Activated naive CD4-positive, alpha-beta T cell treated with anti-CD3 and anti-CD28 coated beads, Interleukin-2, amount 50 U/mL, for 24 hours (primary cell): ENCODE measurements around the gene DCDC2C.

Experiments used
- H3K27ac Mint-ChIP-seq: one replicate; pipeline ENCODE4 v1.8.0; 2021; ENCODE audit warnings: mild to moderate bottlenecking, mixed read lengths
- H3K27me3 Mint-ChIP-seq: one replicate; pipeline ENCODE4 v1.8.0; 2021; ENCODE audit warnings: mixed read lengths
- H3K36me3 Mint-ChIP-seq: one replicate; pipeline ENCODE4 v1.8.0; 2021; ENCODE audit warnings: mixed read lengths
- H3K4me1 Mint-ChIP-seq: one replicate; pipeline ENCODE4 v1.8.0; 2021; ENCODE audit warnings: mixed read lengths
- H3K4me3 Mint-ChIP-seq: one replicate; pipeline ENCODE4 v1.8.0; 2021; ENCODE audit warnings: mild to moderate bottlenecking, mixed read lengths
- H3K9me3 Mint-ChIP-seq: one replicate; pipeline ENCODE4 v1.8.0; 2021; ENCODE audit warnings: mixed read lengths

The DCDC2C gene

GRCh38 chr2:3666613-3666975, 36.8 kb upstream of the DCDC2C start:
- Mint-ChIP-seq H3K4me1 (no peaks in the 10 kb centered on the region), H3K27ac (no peak overlapping the region), H3K27me3 (no peaks in the 10 kb centered on the region), H3K9me3 (no peaks in the 10 kb centered on the region), H3K36me3 (no peaks in the 10 kb centered on the region), H3K4me3 (no peak overlapping the region)

- H3K27me3 Mint-ChIP-seq = no peaks in the 10 kb centered on the region
- no peak overlapping the region for H3K4me3 Mint-ChIP-seq
- no peaks in the 10 kb centered on the region for H3K4me1 Mint-ChIP-seq
- H3K27ac Mint-ChIP-seq = no peak overlapping the region
- H3K9me3 Mint-ChIP-seq = no peaks in the 10 kb centered on the region
- no peaks in the 10 kb centered on the region for H3K36me3 Mint-ChIP-seq
Measured at GRCh38 chr2:3667151-3667631, 36.2 kb upstream of the DCDC2C start.

GRCh38 chr2:3669656-3670055, 33.7 kb upstream of the DCDC2C start:
- H3K27me3 Mint-ChIP-seq = no peaks in the 10 kb centered on the region

DNA sequence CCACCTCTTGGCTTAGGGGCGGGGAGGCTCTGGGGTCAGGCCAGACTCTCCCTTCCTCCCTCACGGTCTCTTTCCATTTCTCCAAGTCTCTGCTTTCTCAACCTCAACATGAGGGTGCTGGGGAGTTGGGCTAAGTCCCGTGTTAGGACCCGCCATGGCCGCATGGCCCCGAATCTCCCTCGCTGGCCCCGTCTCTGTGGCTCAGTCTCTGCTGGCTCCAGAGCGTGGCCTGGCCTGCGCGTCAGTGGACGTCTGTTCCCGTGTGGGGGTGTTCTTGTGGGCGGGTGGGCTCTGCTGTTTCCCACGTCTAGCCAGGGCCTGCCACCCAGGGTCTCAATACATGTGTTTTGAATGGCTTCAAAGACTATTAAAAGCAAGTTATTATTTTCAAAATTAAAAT, 33.0 kb upstream of the DCDC2C start:
- Mint-ChIP-seq H3K4me1 (no peaks in the 10 kb centered on the region), H3K9me3 (no peaks in the 10 kb centered on the region), H3K36me3 (no peaks in the 10 kb centered on the region), H3K27ac (no peak overlapping the region), H3K4me3 (no peak overlapping the region), H3K27me3 (no peaks in the 10 kb centered on the region)

More at GRCh38 chr2:3669656-3670055, 33.7 kb upstream of the DCDC2C start:
- no peak overlapping the region for H3K4me3 Mint-ChIP-seq
- H3K27ac Mint-ChIP-seq = no peak overlapping the region
- no peaks in the 10 kb centered on the region for H3K9me3 Mint-ChIP-seq
- H3K36me3 Mint-ChIP-seq = no peaks in the 10 kb centered on the region
- H3K4me1 Mint-ChIP-seq = no peaks in the 10 kb centered on the region

DNA sequence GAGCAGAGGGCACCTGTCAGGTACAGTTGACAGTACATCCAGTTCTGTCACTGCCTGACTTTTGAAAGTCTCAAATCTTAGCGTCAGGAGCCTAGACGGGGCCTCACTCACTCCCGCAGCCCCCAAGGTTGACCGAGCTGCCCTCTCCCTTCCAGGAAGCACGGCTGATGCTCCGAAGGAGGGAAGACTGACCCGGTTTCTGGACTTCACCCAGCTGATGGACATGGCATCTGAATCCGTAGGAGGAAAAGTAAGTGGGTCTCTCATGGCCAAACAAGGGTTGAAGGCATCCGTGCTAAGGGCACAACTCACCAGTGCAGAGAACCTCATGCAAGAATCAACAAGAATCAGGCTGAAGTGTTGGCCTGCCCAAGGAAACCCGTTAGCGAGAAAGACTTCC, 32.4 kb upstream of the DCDC2C start:
- Mint-ChIP-seq H3K9me3 (no peaks in the 10 kb centered on the region), H3K4me3 (no peak overlapping the region), H3K4me1 (no peaks in the 10 kb centered on the region), H3K27ac (no peak overlapping the region), H3K36me3 (no peaks in the 10 kb centered on the region), H3K27me3 (no peaks in the 10 kb centered on the region)

GRCh38 chr2:3672861-3673678, 30.3 kb upstream of the DCDC2C start:
- Mint-ChIP-seq H3K36me3 (no peaks in the 10 kb centered on the region), H3K27me3 (no peaks in the 10 kb centered on the region), H3K9me3 (no peaks in the 10 kb centered on the region), H3K4me1 (no peaks in the 10 kb centered on the region), H3K27ac (no peak overlapping the region), H3K4me3 (no peak overlapping the region)

- Mint-ChIP-seq H3K9me3 (no peaks in the 10 kb centered on the region), H3K27ac (no peak overlapping the region), H3K4me3 (no peak overlapping the region), H3K4me1 (no peaks in the 10 kb centered on the region), H3K27me3 (no peaks in the 10 kb centered on the region), H3K36me3 (no peaks in the 10 kb centered on the region)
Measured at GRCh38 chr2:3674066-3674845, 29.1 kb upstream of the DCDC2C start.

- H3K4me3 Mint-ChIP-seq = no peak overlapping the region
- H3K27me3 Mint-ChIP-seq = no peaks in the 10 kb centered on the region
- no peaks in the 10 kb centered on the region for H3K36me3 Mint-ChIP-seq
- no peak overlapping the region for H3K27ac Mint-ChIP-seq
- H3K4me1 Mint-ChIP-seq = no peaks in the 10 kb centered on the region
- H3K9me3 Mint-ChIP-seq = no peaks in the 10 kb centered on the region
Measured at GRCh38 chr2:3675687-3676086, 27.7 kb upstream of the DCDC2C start.

DNA sequence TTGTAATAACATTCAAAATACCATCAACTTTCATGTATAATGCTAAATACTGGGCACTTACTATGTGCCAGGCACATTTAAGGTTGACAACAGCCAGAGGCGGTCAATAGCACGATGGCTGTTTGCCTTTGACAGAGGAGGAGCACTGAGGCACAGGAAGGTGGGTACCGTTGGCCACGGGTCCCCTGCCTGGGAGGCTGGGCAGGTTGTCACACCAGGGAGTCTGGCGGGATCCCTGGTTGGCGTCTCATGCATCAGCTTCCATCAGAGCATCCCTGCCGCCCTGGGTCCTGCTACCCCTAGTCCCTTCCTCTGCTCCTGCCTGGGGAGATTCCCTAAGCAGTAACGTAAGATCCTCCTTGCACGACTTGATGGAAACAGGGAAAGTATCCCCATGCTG, 25.9 kb upstream of the DCDC2C start:
- Mint-ChIP-seq H3K27ac (no peak overlapping the region), H3K27me3 (no peaks in the 10 kb centered on the region), H3K4me3 (no peak overlapping the region), H3K4me1 (no peaks in the 10 kb centered on the region), H3K36me3 (no peaks in the 10 kb centered on the region), H3K9me3 (no peaks in the 10 kb centered on the region)

- Mint-ChIP-seq H3K4me3 (no peak overlapping the region), H3K27ac (no peak overlapping the region), H3K36me3 (no peaks in the 10 kb centered on the region), H3K27me3 (no peaks in the 10 kb centered on the region), H3K9me3 (no peaks in the 10 kb centered on the region), H3K4me1 (no peaks in the 10 kb centered on the region)
Measured at GRCh38 chr2:3678212-3678611, 25.2 kb upstream of the DCDC2C start.

DNA sequence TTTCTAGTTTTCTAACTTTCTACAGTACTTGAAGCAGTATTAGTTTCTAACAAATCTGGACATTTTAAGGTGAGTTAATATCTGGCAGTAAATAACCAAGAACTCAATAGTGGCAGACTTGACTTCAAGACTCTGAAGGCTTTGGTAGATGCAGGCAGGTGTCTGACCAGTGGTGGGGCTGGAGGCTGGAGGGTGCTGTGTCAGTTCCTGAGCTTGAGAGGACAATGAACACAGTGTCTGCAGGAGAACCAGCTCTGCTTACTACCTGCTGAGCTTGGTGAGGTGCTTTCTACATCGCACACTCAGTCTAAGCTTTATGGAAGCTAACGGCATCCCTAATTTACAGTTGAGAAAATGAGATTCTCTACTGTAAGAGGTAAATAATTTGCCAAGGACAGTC, 24.2 kb upstream of the DCDC2C start:
- no peak overlapping the region for H3K27ac Mint-ChIP-seq
- H3K4me3 Mint-ChIP-seq = no peak overlapping the region
- no peaks in the 10 kb centered on the region for H3K36me3 Mint-ChIP-seq
- no peaks in the 10 kb centered on the region for H3K4me1 Mint-ChIP-seq
- H3K27me3 Mint-ChIP-seq = peaks cover 1% of the 10 kb centered on the region
- H3K9me3 Mint-ChIP-seq = no peaks in the 10 kb centered on the region

DNA sequence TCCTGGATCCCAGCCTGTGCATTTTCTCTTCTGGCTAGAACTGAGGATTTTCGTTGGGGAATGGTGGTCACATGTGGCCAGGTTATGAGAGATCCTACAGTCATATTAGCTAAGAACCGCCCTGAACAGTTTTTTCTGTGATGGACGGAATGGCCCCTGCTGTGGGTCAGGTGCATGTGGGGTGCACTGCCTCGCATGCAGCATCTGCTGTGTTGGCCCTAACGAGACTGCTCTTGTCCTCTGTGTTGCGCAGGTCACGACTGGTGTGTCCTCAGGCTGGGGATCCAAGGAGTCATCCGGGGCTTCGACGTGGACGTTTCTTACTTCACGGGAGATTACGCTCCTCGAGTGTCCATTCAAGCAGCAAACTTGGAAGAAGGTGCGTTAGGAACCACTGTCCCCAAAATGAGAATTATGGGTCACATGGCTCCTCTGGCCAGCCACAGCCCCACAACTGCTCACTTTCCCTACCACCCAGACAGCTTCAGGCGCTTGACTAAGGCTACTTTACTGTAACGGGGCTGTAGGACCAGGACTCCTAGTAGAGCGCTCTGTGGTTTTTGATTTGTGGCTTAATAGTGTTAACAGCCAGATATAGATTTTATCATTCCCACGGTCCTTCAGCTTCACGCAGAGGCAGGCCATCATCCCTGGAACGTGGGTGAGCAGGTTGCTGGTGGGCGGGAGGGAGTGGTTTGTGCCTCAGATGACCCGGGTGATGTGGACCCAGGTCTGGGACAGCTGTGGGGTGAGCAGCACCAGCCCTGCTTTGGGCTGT, 23.6 kb upstream of the DCDC2C start:
- Mint-ChIP-seq H3K4me1 (no peaks in the 10 kb centered on the region), H3K27ac (no peak overlapping the region), H3K9me3 (no peaks in the 10 kb centered on the region), H3K36me3 (no peaks in the 10 kb centered on the region), H3K4me3 (no peak overlapping the region), H3K27me3 (peaks cover 1% of the 10 kb centered on the region)

DNA sequence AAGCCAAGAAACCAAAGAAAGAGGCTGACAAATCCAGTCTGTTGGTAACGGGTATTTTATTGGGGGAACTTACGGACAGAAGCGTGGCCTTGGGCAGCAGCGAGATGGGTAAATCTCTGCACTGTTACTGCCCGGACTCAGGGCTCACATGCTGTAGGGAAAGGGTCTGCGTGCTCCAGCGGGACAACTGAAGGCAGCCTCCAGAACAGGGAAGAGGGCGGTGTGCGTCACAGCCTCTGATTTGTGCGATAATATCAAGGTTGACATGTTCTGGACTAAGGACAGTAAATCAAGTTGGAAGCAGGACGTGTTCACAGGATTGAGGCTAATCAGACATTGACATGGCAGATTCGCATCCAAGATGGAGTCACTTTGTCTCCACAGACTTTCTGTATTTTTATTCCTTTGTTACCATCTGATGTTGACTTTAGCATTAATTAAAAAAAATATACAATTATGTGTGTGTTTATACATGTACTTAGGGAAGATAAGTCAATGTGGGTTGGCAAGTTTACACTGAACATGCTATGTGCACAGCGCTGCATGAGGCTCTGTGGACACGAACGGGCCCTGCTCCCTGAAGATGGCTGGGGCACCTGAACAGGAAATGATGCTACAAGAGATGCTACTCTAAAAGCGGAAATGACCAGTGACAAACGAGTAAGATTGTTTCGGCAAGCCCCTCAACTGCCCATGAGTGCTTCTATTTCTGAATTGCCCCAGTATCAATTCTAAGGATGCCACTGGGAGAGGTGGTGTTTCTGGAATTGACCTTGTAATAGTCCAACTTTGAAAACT, 22.6 kb upstream of the DCDC2C start:
- H3K9me3 Mint-ChIP-seq = peaks cover 5% of the 10 kb centered on the region
- H3K4me3 Mint-ChIP-seq = no peak overlapping the region
- H3K27me3 Mint-ChIP-seq = peaks cover 1% of the 10 kb centered on the region
- no peak overlapping the region for H3K27ac Mint-ChIP-seq
- H3K4me1 Mint-ChIP-seq = no peaks in the 10 kb centered on the region
- no peaks in the 10 kb centered on the region for H3K36me3 Mint-ChIP-seq

DNA sequence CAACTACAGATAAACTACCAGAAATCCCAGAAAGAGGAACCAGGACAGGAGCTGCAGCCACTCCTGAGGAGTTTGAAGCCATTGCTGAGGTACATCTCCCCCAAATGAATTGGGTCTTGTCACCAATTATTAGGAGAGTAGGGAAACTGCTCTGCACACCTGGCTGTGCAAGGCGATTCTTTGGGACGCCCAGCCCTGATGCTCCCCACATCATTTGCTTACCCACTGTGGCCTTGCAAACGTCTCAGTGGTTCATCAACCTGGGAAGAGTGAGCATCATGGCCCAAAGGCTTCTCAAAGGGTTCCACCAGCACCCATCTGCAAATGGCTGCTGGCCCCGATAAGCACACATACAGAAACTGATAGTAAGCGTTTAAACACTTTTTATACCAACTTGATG, 21.8 kb upstream of the DCDC2C start:
- H3K4me1 Mint-ChIP-seq = no peaks in the 10 kb centered on the region

DNA sequence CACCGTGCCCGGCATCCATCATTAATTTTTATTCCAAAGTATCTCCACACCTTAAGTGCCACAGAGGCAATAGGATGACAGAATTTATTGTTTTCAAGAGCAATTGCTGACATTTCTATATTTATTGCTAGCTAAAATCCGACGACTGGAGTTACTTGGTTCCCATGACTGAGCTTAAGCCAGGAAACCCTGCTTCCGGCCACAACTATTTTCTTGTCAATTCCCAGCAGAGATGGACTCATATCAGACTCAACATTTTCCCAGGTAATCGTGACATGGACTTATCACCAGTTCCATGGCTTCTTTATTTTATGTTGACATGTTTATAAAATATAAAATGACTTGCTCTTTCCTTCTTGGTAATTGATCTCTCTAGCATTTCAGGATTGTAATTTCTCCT, 20.6 kb upstream of the DCDC2C start:
- Mint-ChIP-seq H3K4me1 (no peaks in the 10 kb centered on the region), H3K36me3 (no peaks in the 10 kb centered on the region), H3K27ac (no peak overlapping the region), H3K27me3 (peaks cover 3% of the 10 kb centered on the region), H3K4me3 (no peak overlapping the region), H3K9me3 (peaks cover 5% of the 10 kb centered on the region)

More for the DNA sequence above, 21.8 kb upstream of the DCDC2C start:
- Mint-ChIP-seq H3K36me3 (no peaks in the 10 kb centered on the region), H3K27ac (no peak overlapping the region), H3K4me3 (no peak overlapping the region), H3K27me3 (peaks cover 2% of the 10 kb centered on the region), H3K9me3 (peaks cover 5% of the 10 kb centered on the region)
